ENCODE measurements around the gene HRAS. TPM values are rescaled to one million over a fixed set of nuclear protein-coding genes. Genes with fewer than 3 reads are reported as not detected.

Gene HRAS
- polyA plus RNA-seq, 4 donors, result 39.5 to 57.2 (median 41.2) TPM

Other genes starting within 250 kb of the HRAS start
- gene PGGHG, start 246.4 kb downstream of the HRAS start, polyA plus RNA-seq (ENCODE audit: insufficient read length in 4 of 4), result 10 to 100 TPM; 14.8 to 25.7 (median 19.4) TPM
- under 1 TPM in 2 of 4 donors, not detected in 2; 0.34 to 0.48 TPM for gene IFITM5, start 236.1 kb downstream of the HRAS start, polyA plus RNA-seq (ENCODE audit: insufficient read length in 4 of 4)
- gene IFITM2, start 227.8 kb downstream of the HRAS start, polyA plus RNA-seq (ENCODE audit: insufficient read length in 4 of 4), result 100 to 1,000 TPM; 194 to 242 (median 224) TPM
- 10 to 100 TPM; 34.1 to 44.9 (median 39.9) TPM for gene IFITM1, start 221.5 kb downstream of the HRAS start, polyA plus RNA-seq (ENCODE audit: insufficient read length in 4 of 4)
- 100 to 1,000 TPM; 400 to 486 (median 421) TPM for gene IFITM3, start 214.7 kb downstream of the HRAS start, polyA plus RNA-seq (ENCODE audit: insufficient read length in 4 of 4)
- gene B4GALNT4, start 166.1 kb downstream of the HRAS start, polyA plus RNA-seq (ENCODE audit: insufficient read length in 4 of 4), result 10 to 100 TPM; 57.3 to 83.9 (median 61.4) TPM
- gene PKP3, start 141.4 kb downstream of the HRAS start, polyA plus RNA-seq (ENCODE audit: insufficient read length in 4 of 4), result 1 to 10 TPM; 4.0 to 7.4 (median 5.2) TPM
- 10 to 100 TPM; 33.4 to 64.4 (median 36.7) TPM for gene SIGIRR, start 120.6 kb downstream of the HRAS start, polyA plus RNA-seq (ENCODE audit: insufficient read length in 4 of 4)
- gene ANO9, start 93.6 kb downstream of the HRAS start, polyA plus RNA-seq (ENCODE audit: insufficient read length in 4 of 4), result 10 to 100 TPM in 1 of 4 donors, 1 to 10 TPM in 3; 7.8 to 12.7 (median 9.6) TPM
- 10 to 100 TPM; 30.1 to 41.4 (median 32.5) TPM for gene PTDSS2, start 85.3 kb downstream of the HRAS start, polyA plus RNA-seq (ENCODE audit: insufficient read length in 4 of 4)
- gene RNH1, start 28.3 kb downstream of the HRAS start, polyA plus RNA-seq (ENCODE audit: insufficient read length in 4 of 4), result 100 to 1,000 TPM in 1 of 4 donors, 10 to 100 TPM in 3; 80.9 to 120 (median 86.6) TPM
- 1 to 10 TPM; 3.3 to 5.2 (median 4.1) TPM for gene LRRC56, start 2.0 kb upstream of the HRAS start, polyA plus RNA-seq (ENCODE audit: insufficient read length in 4 of 4)
- gene LMNTD2, start 25.2 kb upstream of the HRAS start, polyA plus RNA-seq (ENCODE audit: insufficient read length in 4 of 4), result 1 to 10 TPM; 2.8 to 5.9 (median 3.6) TPM
- gene RASSF7, start 25.4 kb upstream of the HRAS start, polyA plus RNA-seq (ENCODE audit: insufficient read length in 4 of 4), result 10 to 100 TPM; 42.7 to 68.7 (median 45.2) TPM
- 10 to 100 TPM; 21.1 to 27.4 (median 21.9) TPM for gene PHRF1, start 40.9 kb upstream of the HRAS start, polyA plus RNA-seq (ENCODE audit: insufficient read length in 4 of 4)
- gene IRF7, start 80.4 kb upstream of the HRAS start, polyA plus RNA-seq (ENCODE audit: insufficient read length in 4 of 4), result 10 to 100 TPM in 1 of 4 donors, 1 to 10 TPM in 3; 8.1 to 12.4 (median 8.4) TPM
- gene CDHR5, start 89.4 kb upstream of the HRAS start, polyA plus RNA-seq (ENCODE audit: insufficient read length in 4 of 4), result 10 to 100 TPM; 31.8 to 49.2 (median 42.9) TPM
- gene SCT, start 91.6 kb upstream of the HRAS start, polyA plus RNA-seq (ENCODE audit: insufficient read length in 4 of 4), result 1 to 10 TPM; 1.2 to 3.5 (median 1.9) TPM
- gene DRD4, start 101.7 kb upstream of the HRAS start, polyA plus RNA-seq (ENCODE audit: insufficient read length in 4 of 4), result 1 to 10 TPM; 1.7 to 5.7 (median 2.1) TPM
- gene DEAF1, start 159.6 kb upstream of the HRAS start, polyA plus RNA-seq (ENCODE audit: insufficient read length in 4 of 4), result 10 to 100 TPM; 36.3 to 55.9 (median 46.3) TPM
- 10 to 100 TPM; 37.4 to 45.2 (median 42.2) TPM for gene TMEM80, start 160.2 kb upstream of the HRAS start, polyA plus RNA-seq (ENCODE audit: insufficient read length in 4 of 4)
- 100 to 1,000 TPM in 3 of 4 donors, 10 to 100 TPM in 1; 94.5 to 147 (median 112) TPM for gene EPS8L2, start 170.7 kb upstream of the HRAS start, polyA plus RNA-seq (ENCODE audit: insufficient read length in 4 of 4)
- 100 to 1,000 TPM; 132 to 146 (median 135) TPM for gene TALDO1, start 211.9 kb upstream of the HRAS start, polyA plus RNA-seq (ENCODE audit: insufficient read length in 4 of 4)
- 10 to 100 TPM; 70.9 to 97.2 (median 74.7) TPM for gene GATD1, start 241.9 kb upstream of the HRAS start, polyA plus RNA-seq (ENCODE audit: insufficient read length in 4 of 4)